ENCODE data around the gene PDZD7.

DNA sequence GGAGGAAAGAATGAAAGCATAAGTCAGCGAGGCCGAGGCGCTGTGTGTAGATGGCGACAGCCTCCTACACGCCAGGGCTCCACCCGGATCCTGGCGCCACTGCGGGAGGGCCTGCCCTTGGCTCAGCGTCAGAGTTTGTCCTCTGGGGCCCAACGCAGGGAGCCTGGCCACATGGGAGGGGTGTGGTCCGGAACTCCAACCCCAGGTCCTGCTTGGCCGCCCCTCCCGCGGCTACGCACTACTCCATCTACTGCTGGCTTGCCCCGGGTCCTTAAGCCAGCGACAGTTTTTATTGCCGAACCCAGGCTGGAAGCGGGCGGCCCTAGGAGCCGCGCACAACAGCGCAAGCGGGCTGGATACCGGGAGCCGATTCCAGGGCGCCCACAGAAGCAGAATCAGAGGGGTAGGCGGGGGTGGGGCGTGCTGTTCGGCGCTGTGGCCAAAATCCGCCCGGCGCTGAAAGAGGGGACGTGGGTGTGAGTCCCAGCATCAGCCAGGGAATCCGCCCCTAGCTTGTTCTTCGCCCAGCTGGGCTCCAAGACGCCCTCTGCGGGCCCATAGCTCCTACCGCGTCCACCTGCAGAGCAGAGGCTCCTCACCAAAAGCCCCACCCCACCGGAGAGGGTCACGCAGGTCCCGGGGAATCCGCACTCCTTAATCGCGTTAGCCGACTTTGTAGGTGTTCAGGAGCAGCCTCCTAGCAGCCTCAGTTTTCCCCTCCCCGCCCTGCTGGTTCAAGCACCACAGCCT is 35.4 kb upstream of the PDZD7 start:
- TF ChIP-seq, protein P1, sequence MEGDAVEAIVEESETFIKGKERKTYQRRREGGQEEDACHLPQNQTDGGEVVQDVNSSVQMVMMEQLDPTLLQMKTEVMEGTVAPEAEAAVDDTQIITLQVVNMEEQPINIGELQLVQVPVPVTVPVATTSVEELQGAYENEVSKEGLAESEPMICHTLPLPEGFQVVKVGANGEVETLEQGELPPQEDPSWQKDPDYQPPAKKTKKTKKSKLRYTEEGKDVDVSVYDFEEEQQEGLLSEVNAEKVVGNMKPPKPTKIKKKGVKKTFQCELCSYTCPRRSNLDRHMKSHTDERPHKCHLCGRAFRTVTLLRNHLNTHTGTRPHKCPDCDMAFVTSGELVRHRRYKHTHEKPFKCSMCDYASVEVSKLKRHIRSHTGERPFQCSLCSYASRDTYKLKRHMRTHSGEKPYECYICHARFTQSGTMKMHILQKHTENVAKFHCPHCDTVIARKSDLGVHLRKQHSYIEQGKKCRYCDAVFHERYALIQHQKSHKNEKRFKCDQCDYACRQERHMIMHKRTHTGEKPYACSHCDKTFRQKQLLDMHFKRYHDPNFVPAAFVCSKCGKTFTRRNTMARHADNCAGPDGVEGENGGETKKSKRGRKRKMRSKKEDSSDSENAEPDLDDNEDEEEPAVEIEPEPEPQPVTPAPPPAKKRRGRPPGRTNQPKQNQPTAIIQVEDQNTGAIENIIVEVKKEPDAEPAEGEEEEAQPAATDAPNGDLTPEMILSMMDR (IDR thresholded peaks at IDR 0.05) = peak; percentile 89
- TF ChIP-seq POLR2AphosphoS5 (IDR thresholded peaks at IDR 0.05; ENCODE audit: low read depth, low read length) (peak; percentile 88), SIN3A (IDR thresholded peaks at IDR 0.05; ENCODE audit: borderline replicate concordance, insufficient read depth, low read depth, low read length) (0 out of 2 replicates have a peak, but pooled peaks have one; percentile 66)
- TF ChIP-seq, protein P2, sequence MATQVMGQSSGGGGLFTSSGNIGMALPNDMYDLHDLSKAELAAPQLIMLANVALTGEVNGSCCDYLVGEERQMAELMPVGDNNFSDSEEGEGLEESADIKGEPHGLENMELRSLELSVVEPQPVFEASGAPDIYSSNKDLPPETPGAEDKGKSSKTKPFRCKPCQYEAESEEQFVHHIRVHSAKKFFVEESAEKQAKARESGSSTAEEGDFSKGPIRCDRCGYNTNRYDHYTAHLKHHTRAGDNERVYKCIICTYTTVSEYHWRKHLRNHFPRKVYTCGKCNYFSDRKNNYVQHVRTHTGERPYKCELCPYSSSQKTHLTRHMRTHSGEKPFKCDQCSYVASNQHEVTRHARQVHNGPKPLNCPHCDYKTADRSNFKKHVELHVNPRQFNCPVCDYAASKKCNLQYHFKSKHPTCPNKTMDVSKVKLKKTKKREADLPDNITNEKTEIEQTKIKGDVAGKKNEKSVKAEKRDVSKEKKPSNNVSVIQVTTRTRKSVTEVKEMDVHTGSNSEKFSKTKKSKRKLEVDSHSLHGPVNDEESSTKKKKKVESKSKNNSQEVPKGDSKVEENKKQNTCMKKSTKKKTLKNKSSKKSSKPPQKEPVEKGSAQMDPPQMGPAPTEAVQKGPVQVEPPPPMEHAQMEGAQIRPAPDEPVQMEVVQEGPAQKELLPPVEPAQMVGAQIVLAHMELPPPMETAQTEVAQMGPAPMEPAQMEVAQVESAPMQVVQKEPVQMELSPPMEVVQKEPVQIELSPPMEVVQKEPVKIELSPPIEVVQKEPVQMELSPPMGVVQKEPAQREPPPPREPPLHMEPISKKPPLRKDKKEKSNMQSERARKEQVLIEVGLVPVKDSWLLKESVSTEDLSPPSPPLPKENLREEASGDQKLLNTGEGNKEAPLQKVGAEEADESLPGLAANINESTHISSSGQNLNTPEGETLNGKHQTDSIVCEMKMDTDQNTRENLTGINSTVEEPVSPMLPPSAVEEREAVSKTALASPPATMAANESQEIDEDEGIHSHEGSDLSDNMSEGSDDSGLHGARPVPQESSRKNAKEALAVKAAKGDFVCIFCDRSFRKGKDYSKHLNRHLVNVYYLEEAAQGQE (IDR thresholded peaks at IDR 0.05; ENCODE audit: insufficient read depth in 1 of 2, low read depth in 2 of 2, low read length in 1 of 2) = 0 out of 4 replicates have a peak, but pooled peaks of 1 of the 2 experiments have one; percentile 54
